Measurements from ENCODE around the gene CSRP2.
A peak's percentile ranks its signal among the peaks of the same experiment; 100 is the strongest.

CSRP2 gene

DNA sequence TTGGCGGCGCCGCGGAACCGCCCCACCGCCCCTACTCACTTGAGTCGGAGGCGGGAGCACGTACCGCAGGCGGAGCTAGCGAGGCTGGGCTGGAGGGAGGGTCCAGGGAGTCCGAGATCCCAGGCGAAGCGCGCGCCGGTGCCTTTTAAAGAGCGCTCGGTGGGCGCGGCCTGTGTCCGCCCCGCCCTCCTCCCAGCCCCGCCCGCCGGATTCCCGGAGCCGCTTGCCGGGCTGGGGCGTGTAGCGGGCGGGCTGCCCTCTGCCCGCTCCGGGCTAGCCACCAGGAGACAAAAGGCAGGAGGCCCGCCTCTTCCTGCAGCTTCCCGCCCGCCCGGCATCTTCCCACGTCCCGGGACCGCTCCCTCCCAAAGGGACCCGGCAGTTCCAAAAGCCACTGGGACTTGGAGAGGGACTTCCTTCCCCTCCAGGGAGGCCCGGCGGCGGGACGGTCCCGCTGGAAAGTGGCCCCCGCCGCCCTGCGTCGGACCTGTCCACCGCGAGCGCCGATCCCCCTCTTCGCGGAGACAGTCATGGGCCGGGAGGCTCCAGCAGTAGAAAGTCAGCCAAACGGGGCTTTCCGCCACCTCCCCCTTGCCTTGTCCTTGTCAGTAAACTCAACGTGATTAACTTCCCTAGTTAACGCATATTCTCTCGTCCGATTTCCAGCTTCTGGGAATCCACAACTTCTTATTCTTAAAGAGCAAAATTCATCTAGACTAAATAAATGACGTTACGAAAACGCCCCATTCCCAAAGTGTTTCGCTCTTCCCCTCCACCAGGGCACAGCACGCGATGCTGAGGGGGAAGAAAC is at the start of gene CSRP2:
CSRP2 (minus strand) TSS at position 121 of the 811 bp plus-strand sequence. CDS start 12,759 bp downstream, outside the sequence.
- peak; percentile 82 for DNase-seq

DNA sequence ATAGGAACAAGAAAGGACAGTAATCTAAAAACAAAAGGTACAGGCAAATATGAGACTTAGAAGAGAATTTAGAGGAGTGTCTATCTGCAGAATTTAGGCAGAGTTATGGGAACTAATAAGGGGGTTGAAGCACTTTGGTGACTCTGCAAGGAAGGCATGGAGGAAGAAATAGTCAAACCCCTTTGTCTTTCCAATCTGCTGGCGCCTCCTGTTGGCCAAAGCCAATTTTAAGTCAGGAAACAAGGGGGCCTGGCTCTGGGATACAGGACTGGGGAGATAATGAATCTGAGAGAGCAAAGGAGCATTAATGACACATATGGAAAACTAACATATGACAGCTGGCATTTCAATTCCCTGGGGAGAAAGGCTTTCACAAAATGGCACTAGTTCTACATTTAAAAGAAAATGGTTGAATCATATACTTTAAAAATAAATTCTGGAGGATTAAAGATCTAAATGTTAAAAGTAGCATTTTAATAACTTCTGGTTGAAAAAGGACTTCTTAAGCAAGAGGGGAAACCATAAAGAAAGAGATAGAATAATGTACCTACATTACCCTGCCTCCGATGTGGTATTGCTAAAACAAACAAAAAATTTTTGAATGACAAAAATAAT is 48.5 kb upstream of the CSRP2 start:
- peak; percentile 55 for DNase-seq

DNA sequence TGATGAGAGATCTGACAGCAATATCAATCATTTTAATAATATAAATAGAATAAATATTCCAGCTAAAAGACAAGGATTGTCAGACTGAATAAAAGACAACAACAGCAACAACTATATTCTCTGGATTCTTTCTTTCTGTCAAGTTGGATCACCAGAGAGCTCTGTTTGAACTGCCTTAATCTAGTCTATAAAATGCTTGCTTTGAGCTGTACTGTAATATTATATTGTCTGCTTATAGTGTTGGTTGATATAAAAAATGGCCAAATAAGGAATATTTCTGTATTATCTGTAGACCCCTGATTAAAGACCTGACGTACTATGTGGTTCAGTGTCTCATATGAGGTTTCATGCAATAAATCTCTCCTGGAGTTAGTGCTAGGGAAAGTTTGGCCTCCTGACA is 46.3 kb upstream of the CSRP2 start:
- no peak for DNase-seq

DNA sequence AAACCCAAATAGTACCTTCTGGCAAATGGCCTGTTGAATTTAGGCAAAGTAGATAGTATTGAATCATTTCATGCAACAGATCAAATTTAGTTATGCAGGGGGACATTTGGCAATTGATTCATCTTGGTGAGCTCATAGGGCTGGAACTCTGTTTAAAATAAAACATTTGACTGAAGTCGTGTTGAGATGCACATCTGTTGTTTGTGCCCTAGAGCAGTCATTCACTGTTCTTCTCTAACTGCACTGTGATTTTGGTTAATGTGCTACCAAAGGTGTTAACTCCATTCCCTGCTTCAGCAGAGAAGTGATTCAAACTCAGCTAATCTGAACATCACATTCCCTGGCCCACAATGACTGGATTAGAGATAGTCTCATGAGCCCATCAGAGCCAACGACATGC is 44.0 kb upstream of the CSRP2 start:
- DNase-seq = peak; percentile 41

DNA sequence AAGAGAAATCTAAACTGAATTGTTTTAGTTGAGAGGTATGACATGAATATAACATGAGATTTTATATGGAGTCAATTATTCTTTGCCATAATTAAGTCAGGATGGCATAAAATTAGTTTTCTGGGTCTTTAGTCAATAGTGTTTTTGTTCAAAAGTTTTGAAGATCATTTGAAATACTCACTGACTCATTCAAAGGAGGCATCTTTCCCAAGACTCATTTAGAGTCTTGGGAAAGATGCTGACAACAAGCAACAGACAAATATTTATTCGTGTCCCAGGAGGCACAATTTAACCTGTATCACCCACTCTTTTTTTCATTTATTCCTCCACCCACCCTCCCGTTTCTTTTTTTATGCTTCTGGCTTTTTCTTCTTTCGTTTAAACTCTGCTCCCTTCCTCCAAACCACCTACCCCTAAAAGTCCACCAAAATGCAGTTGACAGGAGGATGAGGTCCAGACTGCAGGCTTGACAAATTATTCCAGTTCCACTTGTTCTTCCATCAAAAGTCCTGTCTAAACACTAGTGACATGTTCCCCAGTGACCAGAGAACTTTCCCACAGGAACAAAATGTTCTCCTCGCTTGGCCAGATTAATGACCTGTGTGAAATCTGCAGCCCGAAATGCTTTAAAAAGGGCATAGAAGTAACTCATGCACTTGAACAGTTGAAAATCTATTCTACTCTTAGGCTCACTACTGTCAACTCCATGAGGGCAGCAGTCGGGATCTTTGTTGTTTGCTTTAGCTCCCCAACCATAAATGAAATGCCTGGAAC is 43.3 kb upstream of the CSRP2 start:
- no peak for DNase-seq

DNA sequence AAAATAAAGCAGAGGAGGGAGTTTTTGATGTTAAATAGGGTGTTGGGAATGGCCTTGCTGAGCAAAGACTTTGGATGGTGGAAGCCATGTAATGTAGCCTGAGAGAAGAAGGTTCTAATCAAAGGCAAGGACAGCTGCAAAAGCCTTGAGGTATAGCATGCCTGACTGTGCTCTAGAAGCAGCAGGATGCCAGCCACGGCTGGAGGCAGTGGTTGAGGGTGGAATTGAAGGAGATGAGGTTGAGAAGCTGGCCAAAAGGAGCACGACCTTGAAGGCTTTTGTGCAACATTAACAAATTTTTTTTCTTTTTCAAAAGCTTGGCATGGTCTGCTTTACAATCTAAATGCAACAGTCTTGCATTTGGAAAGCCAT is 42.3 kb upstream of the CSRP2 start:
- no peak for DNase-seq

DNA sequence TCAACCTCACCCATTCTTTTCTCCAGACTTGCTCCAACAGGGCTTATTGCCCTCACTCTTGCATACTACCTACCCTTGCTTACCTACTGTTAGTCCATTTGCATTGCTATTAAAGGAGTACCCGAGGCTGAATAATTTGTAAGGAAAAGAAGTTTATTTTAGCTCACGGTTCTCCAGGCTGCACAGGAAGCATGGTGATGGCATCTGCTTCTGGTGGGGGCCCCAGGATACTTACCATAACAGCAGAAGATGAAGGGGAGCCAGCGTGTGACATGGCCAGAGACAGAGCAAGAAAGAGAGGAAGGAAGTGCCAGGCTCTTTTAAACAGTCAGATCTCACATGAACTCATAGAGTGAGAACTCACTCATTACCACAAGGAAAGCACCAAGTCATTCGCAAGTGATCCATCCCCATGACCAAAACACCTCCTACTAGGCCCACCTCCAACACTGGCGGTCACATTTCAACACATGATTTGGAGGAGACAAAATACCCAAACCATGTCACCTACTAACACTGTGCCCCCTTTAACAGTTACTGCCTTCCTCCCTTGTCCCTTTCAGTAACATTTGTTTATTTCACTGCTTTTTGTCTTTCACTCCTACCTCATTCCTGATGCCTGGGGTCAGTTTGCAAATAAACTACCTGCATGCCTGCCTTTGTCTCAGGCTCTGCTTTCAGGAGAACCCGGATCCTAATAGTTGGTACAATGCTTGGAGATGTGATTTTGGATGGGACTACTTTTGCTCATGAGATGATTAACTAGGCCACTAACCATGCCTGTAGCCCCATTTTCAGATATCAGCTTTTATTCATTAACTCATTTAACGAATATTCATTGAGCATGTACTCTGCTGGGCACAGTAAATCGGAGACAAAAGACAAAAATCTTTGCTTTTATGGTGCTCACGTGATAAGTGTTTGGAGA is 41.6 kb upstream of the CSRP2 start:
- no peak for DNase-seq

DNA sequence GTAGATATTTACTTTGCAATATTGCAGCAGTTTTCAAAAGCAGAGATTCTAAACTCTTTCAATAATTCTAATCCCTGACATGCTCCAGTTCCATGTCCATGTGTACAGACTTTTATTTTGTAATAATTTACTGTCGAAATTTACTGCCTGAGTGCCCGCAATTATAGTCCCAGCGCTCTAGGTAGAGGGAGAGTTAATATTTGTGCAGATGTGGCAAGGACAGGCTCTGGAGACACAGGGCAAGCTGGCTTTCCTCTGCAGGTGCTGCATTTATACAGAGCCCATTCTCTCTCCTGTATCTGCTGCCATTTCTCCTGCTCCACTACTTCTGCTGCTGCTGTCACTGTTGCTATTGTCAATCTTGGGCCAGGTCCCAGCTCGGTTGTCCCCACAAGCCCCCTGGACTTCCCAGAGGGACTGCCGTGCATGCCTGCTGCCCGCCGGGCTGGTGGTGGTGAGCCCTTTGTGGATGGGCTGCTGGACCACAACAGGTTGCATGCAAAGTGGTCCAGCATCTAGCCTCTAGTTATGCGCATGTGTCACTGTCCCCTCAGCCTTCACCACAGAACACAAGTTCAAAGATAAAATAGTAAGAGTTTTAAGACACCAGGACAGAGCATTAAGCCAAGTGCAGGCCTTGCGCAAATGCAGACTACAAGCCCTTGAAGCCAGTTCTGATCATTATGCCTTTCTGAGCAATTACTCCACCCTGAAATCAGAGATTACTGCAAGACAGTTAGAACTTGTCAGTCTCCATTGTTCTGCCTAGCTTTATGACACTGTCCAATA is 40.8 kb upstream of the CSRP2 start:
- DNase-seq = no peak

DNA sequence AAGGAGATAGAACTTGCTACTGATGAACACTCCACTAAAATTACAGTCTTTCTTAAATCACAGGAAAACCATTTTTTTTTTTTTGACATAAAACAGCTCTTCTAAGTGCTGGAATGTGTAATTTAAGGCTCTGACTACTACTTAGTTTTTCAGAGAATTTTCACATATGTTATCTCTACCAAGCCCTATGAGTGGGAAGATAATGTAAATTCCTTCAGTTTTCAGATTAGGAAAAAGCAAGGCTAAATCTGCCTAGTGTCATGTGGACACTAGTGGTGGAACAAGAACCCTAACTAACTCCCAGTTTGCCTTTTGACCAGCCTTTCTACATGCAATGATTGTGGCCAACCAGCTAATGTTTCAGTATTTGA is 37.3 kb upstream of the CSRP2 start:
- no peak for DNase-seq

DNA sequence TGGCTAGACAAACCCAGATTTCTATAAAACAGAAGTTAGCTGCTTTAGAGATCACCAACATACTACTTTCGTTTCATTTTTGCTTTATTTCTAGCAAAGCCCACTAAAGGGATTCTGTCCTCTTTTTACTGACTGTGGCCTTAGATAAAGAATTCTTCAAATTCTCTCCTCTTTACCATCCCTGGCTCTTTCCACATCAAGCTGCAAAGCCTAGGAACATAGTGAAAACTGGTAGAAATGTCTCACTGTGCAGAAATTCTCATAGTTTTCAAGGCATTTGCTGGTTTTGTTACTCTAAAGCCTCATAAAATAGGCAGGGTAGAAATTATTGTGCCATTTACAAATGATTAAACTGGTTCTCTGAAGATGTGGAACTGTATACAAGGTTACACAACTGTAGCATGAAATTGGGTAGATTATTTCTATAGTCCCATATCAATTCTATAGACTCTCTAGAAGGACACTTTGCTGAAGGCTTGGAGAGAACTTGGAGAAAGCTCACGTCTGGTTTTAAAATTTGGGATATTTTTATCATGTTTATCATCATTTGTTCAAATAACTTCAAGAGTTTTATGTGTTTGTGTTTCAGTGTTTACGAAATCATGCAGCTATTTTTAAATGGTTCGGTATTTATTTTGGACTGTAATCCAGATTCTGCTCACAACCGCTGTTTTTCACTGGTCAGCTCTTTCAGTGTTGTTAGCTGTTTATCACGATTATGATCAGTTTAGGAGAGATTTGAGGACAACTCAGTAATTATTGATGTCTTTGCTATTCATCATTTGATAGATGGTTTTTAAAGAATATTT is 36.7 kb upstream of the CSRP2 start:
- DNase-seq = no peak

DNA sequence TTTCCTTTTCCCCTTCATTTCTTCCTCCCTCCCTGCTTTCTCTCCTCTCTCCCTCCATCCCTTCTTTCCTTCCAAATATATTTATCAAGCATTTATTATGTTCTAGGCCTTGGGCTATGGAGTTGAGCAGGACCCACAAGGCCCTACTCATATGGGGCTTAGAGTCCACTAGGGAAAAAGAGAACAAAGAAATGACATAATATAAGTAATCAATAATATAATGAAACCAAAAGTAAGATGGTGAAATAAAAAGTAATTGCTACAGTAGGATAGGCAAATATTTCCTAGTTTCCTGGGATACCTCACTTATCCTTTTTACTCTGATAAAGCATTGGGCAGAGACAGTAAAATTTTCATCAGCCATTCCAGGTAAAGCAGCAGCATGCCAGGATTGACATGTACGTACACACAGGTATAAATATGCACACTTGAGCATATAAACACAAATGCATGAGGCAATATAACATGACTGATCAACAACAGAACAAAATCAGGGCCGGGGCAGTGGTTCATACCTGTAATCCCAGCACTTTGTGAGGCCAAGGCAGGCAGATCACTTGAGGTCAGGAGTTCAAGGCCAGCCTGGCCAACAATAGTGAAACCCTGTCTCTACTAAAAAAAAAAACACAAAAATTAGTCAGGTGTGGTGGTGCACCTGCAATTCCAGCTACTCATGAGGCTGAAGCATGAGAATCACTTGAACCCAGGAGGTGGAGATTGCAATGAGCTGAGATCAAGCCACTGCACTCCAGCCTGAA is 35.5 kb upstream of the CSRP2 start:
- no peak for DNase-seq

DNA sequence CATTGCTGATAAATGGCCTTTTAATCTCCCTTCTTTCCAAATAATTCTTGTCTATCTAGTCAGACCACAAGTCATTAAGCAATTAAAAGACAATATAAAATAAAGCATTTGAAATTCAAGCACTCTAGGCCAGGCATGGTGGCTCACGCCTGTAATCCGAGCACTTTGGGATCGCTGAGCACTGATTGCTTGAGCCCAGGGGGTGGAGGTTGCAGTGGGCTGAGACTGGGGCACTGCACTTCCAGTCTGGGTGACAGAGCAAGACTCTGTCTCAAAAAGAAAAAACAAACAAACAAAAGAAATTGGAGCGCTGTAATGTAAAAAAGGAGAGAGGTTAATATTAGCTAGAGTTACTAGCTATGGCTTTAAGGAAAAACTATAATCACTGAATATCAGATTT is 30.5 kb upstream of the CSRP2 start:
- no peak for DNase-seq

DNA sequence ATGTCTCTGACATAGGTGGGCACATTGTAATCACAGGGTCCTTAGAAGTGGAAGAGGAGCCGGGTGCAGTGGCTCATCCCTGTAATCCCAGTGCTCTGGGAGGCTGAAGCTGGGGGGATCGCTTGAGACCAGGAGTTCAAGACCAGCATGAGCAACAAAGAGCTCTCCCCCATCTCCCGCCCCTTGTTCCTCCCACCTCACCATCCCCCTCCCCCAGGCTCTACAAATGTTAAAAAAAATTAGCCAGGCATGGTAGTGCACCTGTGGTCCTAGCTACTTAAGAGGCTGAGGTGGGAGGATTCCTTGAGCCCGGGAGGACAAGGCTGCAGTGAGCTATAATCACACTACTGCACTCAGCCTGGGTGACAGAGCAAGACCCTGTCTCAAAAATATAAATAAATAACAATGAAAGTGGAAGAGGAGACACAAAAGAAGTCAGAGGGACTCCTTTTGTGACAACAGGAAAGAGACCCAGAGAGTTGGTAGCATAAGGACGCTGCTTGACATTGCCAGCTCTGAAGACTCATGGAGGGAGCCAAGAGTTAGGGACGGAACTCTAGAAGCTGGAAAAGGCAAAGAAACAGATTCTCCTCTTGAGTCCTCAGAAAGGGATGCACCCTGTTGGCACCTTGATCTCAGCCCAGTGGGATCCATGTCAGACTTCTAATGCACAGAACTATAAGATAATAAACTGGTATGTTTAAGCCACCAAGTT is 29.6 kb upstream of the CSRP2 start:
- no peak for DNase-seq

DNA sequence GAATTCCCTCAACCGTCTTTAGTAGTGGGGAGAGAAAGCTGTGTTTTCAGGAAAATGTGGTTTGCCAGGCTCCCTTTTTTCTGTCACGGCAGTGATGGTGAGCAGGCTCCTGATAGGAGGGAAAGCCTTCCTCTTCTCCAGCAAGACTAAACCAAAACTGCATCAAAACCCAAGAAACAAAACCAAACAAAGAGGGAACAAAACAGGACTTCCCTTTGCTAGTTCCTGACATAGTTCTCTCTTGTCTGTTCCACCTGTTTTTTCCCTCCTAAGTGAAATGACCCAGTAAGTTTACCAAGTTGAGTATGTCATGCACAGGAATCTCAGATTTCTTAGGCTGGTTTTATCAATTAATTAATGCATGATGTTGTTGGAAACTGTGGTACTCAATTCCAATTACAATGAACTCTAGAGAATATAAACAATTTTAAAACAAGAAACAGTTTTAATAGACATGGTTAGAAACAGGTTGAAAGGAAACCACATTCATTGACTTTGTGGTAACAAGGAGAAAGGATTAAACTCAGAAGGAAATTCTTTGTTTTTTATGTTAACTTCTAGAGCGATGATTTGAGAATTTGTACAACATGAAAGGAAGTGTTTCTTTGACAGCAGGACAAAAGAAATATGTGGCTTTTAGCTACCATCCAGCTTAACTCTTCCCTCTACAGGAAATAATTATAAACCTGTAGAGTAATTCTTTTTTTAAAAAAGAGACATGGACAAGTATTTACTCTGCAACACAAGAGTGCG is 23.0 kb upstream of the CSRP2 start:
- no peak for DNase-seq

DNA sequence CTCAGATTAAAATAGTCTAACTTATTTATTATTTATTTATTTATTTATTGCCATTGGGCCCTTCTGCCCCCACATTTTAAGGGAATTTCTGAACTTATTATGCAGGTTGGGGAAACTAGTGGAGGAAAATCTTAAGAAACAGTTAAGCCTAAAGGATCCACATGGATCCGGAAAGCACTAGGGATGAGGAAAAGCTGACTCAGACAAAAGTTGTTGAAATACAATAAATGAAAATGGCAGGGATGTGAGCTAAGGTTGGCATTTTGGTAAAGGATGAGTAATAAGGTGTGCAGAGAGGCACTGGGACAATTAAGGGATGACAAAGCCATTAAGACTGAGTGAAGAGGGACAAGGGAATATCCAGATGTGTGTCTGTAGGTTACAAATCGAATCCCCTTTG is 20.7 kb upstream of the CSRP2 start:
- no peak for DNase-seq

DNA sequence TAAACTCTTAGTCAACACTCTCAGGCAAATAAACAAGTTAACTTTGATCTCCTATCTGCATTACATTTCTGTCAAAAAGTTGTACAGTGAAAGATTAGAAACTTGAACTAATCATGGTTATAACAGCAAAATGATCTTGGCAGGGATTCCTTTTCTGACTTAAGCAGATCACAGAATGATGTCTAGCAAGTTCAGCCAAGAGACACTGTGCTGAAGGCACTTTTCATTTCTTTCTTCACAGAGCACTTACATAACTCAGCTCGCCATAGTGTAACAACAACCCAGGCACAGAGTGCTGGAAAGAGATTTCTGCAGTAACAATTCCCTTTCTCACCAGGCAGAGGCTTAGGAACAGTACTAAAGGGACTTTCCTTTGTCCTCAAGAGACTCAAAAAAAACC is 19.6 kb upstream of the CSRP2 start:
- no peak for DNase-seq

DNA sequence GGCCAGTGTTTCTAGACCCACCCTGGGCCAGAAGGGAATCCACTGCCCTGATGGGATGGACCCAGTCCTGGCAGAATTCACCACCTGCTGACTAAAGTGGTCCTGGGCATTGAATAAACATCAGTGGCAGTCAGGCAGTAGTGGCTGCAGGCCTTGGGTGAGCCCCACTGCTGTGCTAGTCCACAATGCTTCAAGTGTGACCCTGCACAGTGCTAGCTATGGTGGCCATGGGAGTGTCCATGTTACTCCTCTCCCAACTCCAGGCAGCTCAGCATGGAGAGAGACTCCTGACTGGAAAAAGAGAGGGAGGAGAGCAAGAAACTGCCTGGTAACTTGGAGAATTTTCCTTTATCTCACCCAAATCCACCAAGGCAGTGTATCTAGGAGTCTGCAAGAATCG is 17.5 kb upstream of the CSRP2 start:
- DNase-seq = no peak

DNA sequence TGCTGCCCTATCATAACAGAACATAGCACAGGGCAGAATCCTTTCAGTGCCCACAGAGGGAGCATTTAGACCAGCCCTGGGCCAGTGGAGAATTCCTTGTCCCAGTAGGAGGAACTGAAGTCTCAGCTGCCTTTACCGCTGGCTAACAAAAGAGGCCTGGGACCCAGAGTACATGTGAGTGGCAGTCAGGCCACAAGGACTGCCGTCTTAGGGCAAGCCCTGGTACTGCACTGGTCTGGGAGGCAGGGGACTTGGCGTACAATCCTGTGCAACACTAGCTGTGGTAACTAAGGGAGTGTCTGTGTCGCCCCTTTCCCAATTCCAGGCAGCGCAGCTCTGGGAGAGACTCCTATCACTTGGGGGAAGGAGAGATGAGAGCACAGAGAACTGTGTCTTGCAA is 17.0 kb upstream of the CSRP2 start:
- no peak for DNase-seq

DNA sequence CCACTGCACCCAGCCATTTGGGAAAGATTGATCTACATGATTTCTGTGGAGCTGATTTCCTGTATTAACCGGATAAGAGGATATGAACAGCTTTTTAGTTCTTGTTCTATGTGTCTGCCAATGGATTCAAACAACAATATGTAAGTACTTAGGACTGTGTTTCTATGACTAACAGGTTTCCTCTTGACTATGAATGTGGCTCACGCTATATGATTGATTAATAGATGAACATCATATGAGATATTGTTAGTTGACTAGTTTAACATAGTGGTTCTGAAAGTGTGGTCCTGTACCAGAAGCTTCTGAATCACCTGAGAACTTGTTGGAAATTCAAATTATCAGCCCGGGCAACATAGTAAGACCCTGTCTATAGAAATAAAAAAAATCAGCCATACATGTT is 12.8 kb upstream of the CSRP2 start:
- DNase-seq = no peak

All from HCEC 1CT (cell line).